Endothelial cell of hepatic sinusoid (primary cell): ENCODE measurements around the gene FAM240A.

ENCODE experiments used
- in situ Hi-C: cut with HindIII; loops from 2 replicates; pipeline ENCODE4 v1.10.0; 2017; ENCODE audit warnings: low sequenced_read_pairs

The FAM240A gene

DNA sequence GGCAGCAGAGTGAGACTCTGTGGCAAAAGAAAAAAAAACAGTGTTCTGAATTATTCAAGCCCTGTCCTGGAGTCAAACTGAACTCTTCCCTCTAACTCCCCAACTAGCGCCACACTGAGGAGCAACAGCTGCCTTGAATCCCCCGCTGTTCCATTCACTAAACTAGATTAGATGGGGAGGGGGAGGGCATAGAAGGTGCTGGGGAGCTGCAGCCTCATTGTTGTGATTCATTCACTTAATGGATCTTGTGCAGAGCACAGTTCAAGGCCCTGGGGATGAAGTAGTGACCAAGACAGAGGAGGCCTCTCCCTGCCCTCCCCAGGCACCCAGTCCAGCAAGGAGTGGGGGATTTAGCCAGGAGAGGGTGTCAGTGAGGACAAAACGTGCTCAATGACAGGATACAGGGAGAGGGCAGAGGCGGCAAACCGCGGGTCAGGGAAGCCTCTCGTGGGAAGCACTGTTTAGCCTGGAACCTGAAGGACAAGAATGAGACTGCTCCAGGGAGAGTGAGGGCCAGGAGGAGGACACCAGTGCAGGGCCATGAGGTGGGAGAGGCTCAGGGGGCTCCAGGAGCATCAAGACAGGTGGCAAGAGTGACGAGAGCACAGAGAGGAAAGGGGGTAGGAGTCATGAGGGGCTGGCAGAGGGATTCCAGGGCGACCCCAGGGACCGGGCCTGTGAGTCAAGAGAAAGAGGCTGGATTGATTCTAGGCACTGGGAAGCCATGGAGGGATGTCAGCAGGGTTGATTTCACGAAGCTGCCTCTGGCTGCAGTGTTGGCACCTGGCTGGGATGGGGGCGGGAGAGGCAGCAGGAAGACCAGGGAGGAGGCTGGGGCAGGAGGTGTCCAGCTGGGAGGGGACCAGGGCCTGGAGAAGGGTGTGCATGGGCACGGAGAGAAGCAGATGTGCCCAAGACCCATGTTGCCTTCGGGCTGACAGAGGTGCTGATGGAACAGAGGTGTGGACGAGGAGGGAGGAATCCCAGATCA is 49.7 kb downstream of the FAM240A start:
- in situ Hi-C loops: no loop called here

DNA sequence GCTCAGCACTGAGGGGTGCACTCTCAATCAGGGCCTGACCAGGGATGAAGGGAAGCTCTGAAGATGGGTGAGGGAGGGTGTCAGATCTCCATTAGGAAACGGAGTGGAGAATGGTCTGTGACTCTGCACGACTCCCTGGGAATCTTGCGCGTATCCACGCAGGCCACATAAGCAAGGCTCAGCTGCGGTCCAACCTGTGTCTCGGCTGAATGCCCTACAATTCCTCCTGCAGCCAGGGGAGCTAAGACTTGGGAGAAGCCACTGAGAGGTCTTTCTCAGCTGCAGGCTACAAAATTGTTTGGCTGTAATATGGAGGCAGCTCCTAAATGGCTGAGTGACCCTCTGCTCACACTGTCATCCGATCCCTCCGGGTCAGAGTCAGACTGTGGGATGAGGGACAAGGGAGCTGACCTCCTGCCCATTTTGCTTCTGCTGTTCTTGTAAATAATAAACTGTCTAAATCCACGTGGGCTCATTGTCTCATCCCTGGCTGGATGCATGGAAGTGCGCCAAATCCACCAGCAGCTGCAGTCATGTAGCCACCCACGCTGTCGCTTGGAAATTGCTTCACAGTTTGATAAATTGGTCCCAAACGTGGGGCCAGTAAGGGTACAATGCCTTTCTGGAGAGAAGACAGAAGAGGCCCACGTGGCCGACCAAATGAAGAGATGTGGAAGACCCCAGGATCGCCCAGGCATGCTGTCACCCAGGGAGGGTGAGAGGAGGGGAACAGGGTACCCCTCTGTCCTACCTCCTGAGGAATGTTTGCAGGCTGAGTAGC is 50.6 kb downstream of the FAM240A start:
- in situ Hi-C loops: no loop called here

DNA sequence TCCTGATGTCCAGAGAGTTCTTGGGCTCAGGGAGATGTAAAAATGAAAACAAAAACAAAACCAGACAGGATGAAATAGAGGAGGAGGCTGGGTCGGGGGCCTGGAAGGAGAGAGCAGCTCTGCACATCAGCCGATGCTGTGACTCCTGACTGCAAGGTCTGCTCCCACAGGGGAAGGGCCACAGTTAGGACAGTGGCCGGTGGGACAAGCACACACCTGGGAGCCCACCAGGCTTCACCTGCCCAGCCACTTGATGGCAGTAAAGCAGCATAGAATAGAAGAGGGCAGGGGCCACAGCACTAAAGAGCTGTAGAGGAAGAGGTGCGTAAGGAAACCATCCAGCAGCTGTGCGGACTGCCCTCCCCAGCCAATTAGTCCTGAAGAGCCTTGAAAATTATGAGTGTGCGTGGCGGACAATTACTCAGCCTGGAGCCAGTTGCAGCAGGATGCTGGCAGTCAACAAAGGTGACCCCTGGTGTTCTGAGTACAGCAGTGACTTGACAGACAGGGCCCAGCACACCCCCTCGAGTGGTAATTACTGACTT is 51.3 kb downstream of the FAM240A start:
- in situ Hi-C loops: no loop called here

DNA sequence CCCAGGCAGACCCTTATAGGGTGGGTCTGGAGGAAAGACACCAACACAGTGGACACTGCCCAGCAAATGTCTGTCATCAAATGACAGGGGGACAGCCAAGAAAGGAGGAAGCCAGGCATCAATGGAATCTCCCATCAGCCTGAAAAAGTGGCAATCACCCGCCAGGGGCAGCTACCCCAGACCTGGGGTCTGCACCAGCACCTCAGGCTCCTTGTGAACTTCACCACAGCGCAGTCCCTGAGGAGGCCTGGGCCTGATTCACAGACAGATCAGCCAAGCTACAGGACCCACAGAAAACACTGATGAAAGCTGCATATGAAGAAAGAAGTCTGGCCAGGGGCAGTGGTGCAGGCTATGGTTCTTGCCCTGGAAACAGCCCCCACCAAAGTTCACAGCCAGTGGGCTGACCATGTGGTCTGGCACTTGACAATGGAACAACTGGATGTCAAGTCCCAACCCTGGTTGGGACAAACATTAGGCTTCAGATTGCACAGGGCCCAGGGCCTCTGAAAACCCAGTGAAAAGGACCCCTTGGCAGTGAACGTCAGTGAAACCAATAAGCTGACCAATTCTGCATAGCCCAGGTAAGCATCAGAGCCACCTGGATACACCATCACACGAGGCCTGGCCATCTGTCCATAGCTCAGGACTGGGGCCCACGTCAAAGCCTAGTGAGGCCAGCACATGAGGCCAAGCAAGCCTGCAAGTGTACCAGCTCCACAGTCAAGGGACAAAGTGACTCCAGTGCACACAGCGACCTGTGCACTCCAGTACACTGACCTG is 52.1 kb downstream of the FAM240A start:
- in situ Hi-C loops: no loop called here

DNA sequence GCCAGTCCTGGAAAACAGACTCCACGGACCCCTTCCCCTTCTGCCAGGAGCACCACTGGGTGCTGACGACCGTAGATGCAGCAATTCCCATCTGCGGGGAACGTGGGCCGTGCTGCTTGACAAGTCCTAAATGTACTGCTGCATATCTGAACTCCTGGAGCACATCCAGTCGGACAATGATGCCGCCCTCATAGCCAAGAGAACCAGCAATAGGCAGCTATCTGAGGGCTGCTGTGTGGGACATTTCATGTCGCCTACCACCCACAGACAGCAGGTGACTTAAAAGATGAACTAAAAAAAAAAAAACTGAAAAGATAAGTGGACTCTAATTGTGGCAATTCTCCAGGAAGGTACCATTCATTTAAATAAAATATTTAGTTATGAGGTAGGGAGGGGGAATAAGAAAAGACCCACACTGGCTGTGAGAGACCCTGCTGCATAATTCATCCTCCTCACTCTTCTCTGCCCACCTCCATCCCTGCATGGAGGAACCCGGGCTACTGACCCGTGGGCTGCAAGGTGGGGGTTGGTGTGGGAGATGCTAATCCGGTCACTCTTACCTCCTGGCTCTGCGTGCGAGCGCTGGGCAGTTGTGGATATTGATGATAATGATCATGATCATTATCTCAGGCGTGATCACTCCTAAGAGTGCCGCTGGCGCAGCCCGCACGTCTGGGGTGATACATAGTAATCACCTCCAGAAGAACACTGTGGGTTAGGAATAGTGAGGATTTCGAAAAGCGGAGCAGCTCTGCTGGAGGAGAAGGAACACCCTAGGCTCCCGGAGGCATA is 52.8 kb downstream of the FAM240A start:
- in situ Hi-C loops: no loop called here

DNA sequence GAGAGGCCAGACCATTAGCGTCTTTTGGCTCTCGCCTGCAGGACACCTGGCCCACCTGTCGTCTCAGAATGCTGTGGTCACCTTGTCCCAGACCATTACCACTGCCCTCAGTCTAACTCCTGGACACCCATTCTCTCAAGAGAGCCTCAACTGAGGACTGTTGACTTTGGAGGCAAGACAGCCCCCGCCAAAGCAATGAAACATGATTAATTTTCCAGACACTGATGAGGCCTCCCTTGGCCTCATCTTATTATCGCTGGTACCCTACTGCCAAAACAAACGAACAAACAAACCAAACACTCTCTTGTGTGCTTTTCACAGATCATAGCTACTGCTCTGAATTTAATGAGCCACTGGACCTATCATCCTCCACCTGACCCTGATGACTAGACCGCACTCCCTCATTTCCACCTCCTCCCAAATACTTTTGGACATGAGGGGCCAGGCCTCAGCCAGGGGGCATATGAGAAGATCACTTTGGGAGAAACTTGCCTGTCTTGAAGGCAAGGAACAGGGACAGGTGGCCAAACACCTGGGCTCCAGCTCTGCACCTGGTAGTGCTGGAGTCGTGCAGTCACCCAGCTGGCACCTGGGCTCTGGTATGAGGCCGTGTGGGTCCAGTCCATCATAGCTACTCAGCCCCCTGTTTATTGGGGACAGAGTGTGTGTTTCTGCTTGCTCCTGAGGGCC is 53.6 kb downstream of the FAM240A start:
- in situ Hi-C loops: no loop called here

DNA sequence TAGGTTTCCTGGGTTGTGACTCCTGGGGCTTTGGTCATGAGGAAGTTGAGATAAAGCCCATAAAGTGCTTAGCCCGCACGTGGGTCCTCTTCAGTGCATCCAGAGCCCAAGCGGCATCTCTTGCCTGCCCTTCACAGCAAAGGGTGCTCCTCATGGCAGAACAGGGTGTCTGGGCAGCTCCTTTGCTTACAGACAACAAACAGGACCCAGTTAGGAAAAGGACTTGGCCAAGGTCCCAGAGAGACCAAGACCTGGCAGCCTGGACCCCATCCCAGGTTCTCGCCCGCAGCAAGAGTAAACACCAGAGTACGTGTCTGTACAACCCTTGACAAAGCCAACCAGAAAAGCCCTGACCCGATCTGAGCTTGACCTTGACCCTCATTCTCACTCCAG is 54.1 kb downstream of the FAM240A start:
- in situ Hi-C loops: no loop called here

DNA sequence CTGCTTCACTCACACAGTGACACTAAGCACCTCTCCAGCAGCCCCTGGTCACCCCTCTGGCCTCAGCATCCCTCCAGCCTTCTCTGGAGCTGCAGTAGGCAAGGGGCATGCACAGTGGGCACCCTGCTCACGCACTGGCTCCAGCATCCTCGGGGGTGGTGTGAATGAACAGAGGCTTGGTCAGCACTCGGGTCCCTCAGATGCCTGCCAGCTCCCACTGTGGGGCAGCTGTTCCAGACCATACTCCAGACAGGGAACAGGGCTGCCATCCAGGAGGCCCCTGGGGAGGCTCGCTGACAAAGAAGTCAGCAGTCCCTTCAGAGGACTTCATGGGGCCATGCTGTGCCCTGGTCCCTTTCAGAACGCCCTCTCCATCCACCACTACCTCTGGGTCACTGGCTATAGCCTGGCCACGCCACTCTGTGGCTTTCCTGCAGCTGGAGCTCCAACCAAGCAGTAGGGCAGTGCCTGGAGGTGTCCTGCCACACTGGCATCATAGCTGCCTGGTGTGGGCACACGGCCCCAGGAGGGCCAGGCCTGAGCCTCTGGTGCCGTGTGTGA is 54.8 kb downstream of the FAM240A start:
- in situ Hi-C loops: no loop called here

DNA sequence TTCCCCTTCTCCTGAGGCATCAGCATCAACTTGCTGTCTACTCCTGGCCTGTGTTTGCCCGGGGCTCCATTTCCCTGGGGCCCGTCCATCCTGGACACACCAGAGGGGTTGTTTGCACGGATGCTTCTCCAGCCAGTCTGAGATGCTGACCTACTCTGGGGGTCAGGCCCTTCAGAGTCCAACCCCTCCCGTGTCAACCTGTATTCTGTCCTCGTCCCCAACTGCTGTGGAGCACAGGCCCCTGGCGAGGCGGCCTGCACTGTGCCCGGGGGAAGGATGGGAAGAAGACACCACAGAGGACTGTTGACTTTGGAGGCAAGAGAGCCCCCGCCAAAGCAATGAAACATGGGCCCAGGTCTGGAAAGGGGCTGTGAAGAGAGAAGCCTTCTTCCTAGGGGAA is 55.3 kb downstream of the FAM240A start:
- in situ Hi-C loops: no loop called here

DNA sequence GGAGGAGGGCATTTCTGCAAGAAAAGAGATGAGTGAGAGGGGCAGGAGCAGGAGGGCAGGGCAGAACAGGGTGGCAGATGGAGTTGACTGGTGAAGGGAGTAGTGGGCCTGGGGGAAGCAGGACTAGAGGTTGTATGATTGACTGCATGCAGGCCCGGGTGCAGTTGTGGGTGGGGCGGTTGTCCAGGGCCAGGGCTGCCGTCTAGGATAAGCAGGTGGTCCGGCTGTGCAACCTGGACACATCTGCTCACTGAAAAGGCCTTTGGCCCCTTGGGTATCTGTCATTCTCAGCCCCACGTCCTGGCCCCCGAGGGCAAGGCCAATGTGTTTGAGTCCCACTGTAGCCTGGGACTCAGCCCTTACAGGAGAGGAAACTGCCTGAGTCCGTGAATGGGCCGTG is 55.8 kb downstream of the FAM240A start:
- in situ Hi-C loops: no loop called here

DNA sequence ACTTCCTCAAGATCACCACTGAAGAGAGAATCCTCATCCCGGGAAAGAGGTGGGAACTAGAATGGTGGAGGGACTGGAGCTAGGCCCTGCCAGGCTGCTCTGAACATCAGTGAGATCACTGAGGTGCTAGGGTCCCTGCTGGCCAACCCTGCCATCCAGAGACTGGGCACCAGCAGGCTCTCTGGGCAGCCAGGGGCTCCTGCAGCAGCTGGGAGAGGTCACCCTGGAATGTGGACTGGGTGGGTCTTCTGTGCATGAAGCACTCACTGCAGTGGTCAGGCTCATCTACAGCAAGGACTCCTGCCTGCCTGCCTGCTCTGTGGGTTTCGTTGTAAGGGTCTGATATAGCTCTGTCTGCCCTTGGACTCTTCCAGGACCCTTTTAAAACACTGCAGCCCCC is 56.3 kb downstream of the FAM240A start:
- in situ Hi-C loops: no loop called here

DNA sequence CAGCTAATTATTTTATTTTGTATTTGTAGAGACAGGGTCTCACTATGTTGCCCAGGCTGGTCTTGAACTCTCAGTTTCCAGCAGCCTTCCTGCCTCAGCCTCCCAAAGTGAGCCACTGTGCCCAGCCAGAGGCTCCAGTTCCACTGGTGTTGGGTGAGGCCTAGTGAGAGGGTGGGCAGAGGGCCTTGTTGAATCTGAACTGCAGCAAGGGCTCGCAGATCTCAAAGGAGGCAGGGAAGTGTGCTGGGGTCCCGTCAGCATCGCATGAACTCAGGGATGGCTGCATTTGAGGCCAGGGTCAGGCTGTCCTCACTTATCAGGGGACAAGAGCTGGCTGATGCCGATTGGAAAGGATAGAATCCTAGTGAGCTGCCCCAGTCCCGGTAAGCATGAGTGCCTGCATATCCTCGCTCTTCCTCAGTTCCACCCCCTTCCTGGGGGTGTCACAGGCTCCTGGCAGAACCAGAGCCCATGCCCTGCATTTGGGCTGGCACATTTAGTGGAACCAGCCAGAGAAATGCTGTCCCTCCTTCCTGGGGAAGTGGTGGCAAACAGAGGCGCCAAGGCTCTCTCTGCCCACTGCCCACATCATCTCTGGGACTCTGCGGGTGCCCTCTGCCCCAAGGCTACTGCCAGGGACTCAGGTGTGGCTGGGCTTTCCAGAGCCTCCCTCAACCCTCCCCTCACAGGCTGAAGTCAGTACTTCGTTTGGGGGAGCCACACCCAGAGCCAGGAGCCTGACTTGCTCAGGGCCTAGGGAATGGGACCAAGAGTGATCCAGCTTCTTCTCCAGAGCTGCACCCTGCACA is 57.1 kb downstream of the FAM240A start:
- in situ Hi-C loops: no loop called here

DNA sequence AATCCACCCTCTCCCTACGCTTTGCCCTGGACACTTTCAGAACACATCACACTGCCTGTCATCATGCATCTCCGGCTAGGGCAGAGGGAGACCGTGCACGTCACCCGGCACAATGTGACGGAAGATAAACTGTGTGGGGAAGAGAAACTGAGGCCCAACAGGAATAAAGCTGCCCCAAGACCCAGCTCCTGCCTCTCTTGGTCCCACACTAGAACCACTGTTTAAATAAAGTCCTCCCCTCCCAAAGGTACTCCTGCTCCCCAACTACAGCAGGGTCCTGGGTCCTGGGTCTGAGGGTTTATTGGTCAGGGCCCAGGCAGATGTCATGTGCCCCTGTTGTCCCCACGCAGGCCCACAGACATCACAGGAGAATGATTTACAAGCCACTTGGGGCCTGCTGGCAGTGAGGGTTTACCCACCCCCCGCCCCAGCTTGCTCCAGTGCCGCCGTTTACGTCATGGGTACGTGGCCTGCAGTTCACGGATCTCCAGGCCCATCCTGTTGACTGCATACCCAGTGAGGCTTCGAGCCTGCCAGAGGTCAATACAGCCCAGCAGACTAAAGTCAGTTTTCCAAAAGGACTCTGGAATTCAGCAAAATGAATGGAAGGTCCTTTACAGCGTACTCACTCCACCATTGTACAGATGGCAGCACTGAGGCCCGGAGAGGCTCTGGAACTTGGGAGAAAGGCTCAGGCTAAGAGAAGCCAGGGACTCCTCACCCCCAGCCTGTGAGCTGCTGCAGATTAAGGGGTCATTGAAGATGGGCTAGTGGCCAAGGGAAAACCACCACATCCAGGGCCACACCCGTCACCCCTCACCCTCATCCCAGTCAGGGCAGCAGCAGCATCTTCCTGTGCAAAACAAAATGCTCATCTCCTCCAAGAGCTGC is 57.9 kb downstream of the FAM240A start:
- in situ Hi-C loops: no loop called here

DNA sequence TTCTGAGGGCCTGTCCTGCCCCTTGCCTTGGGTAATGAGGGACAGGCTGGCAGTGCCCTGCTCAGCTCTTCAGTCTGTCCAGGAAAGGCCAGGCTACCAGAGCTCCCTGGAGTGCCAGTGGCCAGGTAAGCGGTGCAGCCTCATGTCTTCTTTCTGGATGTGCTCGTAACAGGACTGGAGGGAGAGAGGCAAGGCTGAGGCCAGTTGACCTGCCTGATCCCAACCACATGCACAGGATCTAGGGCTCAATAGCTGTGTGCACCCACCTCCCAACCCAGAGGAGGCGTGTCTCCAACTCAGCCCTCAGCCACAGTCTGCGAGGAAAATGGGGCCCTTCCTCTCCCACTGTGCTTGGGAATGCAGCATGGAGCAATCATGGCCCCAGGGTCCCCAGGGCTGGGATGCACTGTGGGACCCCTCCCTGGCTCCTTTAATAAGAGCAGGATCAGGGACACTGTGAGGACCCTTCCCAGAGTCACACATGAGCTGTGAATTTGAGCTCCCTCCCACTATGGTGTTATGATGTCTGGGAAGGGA is 58.6 kb downstream of the FAM240A start:
- in situ Hi-C loops: no loop called here

DNA sequence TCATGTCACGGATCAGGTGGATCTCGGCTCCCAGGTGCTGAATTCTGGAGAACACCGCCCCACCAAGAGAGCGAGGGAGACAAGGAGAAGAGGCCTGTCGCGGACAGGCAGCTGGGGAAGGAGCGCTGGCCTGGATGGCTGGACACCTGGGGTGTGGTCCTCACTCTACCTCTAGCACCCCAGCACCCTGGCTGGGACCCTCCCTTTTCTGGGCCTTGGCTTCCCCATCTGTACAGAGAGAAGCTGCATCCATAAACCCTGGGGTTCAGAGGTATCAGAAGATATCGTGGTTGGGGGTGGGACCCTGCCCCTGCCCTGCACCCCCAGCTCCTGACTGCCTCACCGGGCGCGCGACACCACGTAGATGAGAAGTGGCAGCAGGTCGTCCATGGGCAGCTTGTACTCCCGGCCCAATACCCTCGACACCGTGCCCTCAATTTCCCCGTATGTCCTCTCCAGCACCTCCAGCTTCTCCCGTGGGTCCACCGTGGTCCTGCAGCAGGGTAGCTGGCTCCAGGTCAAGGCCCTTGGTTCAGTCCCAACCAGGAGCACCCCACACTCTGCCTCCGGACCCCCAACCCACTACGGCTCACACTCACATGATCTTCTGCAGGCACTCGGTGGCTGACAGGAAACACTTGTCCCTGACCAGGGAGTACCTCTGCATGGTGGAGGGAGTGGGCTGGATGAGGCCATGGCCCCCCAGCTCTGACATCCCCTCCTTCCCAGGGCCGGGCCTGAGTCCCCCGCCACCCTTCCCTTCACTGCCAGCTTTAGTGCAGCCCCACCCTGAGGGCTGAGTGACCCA is 59.4 kb downstream of the FAM240A start:
- in situ Hi-C loops: no loop called here

DNA sequence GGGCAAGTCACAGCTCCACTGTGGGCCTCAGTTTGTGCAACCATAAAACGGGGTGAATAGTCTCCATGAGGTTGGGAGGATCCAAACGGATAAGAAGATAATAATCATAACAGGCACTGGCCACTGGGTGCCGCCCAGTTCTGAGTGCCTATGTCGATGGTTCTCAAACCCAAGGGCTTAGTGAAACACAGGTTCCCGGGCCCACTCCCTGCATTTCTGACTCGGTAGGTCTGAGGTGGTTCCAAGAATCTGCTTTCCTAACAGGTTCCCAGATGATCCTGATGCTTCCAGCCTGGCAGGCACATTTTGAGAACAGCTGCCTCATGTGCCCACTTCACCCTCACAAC is 60.0 kb downstream of the FAM240A start:
- in situ Hi-C loops: no loop called here
